Measurements from ENCODE around the gene HSD17B11.

HSD17B11 gene

DNA sequence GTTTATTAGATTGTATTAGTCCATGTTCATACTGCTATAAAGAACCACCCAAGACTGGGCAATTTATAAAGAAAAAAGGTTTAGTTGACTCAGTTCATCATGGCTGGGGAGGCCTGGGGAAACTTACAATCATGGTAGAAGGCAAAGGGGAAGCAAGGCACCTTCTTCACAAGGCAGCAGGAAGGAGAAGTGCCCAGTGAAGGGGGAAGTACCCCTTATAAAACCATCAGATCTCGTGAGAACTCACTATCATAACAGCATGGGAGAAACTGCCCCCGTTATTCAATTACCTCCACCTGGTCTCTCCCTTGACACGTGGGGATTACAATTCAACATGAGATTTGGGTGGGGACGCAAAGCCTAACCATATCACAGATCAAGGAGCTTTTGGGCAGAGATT lies 60.2 kb downstream of the HSD17B11 start:
- no peaks in the 10 kb centered on the region for H3K36me3 ChIP-seq
- peaks cover 7% of the 10 kb centered on the region for H3K9me3 ChIP-seq (ENCODE audit: severe bottlenecking)
- no peak for DNase-seq
- TF ChIP-seq, protein P1, sequence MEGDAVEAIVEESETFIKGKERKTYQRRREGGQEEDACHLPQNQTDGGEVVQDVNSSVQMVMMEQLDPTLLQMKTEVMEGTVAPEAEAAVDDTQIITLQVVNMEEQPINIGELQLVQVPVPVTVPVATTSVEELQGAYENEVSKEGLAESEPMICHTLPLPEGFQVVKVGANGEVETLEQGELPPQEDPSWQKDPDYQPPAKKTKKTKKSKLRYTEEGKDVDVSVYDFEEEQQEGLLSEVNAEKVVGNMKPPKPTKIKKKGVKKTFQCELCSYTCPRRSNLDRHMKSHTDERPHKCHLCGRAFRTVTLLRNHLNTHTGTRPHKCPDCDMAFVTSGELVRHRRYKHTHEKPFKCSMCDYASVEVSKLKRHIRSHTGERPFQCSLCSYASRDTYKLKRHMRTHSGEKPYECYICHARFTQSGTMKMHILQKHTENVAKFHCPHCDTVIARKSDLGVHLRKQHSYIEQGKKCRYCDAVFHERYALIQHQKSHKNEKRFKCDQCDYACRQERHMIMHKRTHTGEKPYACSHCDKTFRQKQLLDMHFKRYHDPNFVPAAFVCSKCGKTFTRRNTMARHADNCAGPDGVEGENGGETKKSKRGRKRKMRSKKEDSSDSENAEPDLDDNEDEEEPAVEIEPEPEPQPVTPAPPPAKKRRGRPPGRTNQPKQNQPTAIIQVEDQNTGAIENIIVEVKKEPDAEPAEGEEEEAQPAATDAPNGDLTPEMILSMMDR (IDR thresholded peaks at IDR 0.05; ENCODE audit: low read depth, low read length) = no peak
- H3K4me3 ChIP-seq (ENCODE audit: low read depth, low read length) = no peak overlapping the region
- H3K27me3 ChIP-seq (ENCODE audit: insufficient read depth, low read depth, severe bottlenecking) = no peaks in the 10 kb centered on the region
- no peak overlapping the region for H3K27ac ChIP-seq

DNA sequence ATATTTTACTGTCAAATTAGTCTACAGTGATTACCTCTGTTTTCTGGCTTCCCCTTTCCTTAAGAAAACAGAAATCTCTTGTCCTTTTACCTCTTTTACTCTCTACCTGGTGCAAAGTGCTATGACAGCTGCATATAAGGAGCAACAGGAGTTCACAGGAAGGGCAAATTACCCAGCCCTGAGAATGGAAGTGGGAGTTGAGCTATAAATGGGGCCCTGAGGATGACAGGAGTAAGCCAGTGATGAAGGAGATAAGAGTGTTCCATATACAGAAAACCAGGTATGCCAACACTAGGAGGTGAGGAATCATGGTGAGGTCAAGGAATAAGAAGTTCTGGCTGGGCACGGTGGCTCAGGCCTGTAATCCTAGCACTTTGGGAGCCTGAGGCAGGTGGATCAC lies 63.9 kb downstream of the HSD17B11 start:
- no peak overlapping the region for H3K27ac ChIP-seq
- no peak overlapping the region for H3K4me3 ChIP-seq (ENCODE audit: low read depth, low read length)
- H3K9me3 ChIP-seq (ENCODE audit: severe bottlenecking) = no peaks in the 10 kb centered on the region
- no peaks in the 10 kb centered on the region for H3K36me3 ChIP-seq
- TF ChIP-seq, protein P1 (IDR thresholded peaks at IDR 0.05; ENCODE audit: low read depth, low read length) = no peak
- DNase-seq = no peak
- H3K27me3 ChIP-seq (ENCODE audit: insufficient read depth, low read depth, severe bottlenecking) = no peaks in the 10 kb centered on the region

DNA sequence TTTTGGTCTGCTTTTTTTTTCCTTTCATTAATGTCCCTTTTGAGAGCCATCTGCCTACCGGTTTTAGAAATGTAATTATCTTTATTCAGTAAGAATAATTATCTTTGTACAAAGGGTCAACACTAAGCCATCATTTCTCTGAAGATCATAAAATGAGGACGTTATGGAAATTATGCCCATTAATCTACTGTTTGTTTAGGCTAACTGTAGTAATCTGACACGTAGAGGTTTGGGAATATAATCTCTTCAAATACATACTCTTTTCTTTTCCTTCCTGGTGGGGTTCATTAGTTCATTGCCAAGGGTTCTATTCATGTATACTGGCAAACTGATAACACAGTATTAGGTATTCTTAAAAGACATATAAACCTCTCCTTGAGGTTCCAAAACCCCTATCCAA lies 64.5 kb downstream of the HSD17B11 start:
- no peaks in the 10 kb centered on the region for H3K27me3 ChIP-seq (ENCODE audit: insufficient read depth, low read depth, severe bottlenecking)
- no peaks in the 10 kb centered on the region for H3K36me3 ChIP-seq
- H3K9me3 ChIP-seq (ENCODE audit: severe bottlenecking) = no peaks in the 10 kb centered on the region
- TF ChIP-seq, protein P1 (IDR thresholded peaks at IDR 0.05; ENCODE audit: low read depth, low read length) = no peak
- no peak overlapping the region for H3K27ac ChIP-seq
- no peak for DNase-seq
- no peak overlapping the region for H3K4me3 ChIP-seq (ENCODE audit: low read depth, low read length)

DNA sequence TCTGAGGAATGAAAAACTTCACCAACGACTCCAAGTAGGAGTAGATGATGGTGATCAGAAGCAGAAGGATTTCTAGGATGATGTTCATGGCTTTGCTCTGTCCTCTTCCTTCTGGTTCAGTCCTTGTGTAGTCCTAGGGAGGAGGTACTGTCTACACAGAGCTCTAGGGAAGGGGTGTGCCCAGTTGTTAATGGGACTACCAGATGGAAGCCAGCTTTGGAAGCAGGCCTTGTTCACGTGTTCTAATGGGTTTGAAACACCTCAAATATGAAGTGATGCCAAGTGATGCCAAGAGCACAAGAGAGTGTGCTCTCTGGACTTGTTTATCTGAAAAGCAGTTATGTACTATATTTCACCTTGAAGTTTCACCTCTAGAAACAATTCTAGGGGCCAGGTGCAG lies 68.2 kb downstream of the HSD17B11 start, which contains the start of gene HSD17B13:
Gene HSD17B13, minus strand, starts transcription at position 129 of the 400 bp plus-strand sequence. Its CDS starts 41 bp downstream, at position 88.
- no peak for DNase-seq
- Histone ChIP-seq H3K4me3 (ENCODE audit: low read depth, low read length) (no peak within 1 kb of the TSS), H3K36me3 (no peaks in the 10 kb centered on the region), H3K27ac (no peak within 1 kb of the TSS), H3K9me3 (ENCODE audit: severe bottlenecking) (no peaks in the 10 kb centered on the region), H3K27me3 (ENCODE audit: insufficient read depth, low read depth, severe bottlenecking) (no peaks in the 10 kb centered on the region)
- TF ChIP-seq, protein P1 (IDR thresholded peaks at IDR 0.05; ENCODE audit: low read depth, low read length) = no peak

DNA sequence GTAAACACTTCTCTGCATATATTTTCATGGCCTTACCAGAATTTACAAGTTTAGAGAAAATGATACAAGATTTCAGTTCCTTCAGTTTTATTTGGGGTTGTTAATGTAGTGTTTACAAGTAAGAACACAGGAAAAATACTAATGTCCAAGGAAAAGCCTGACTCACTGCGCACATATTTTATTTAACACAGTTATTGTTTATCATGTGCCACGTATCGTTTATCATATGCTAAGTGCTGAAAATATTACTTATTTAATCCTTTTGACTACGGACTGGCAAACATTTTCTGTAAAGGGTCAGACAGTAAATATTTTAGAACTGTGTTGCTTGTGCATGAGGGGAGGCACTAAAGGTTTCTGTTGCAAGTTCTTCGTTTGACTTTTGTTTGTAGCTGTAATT lies 69.1 kb downstream of the HSD17B11 start:
- Histone ChIP-seq H3K27ac (no peak overlapping the region), H3K9me3 (ENCODE audit: severe bottlenecking) (no peaks in the 10 kb centered on the region), H3K36me3 (no peaks in the 10 kb centered on the region), H3K27me3 (ENCODE audit: insufficient read depth, low read depth, severe bottlenecking) (no peaks in the 10 kb centered on the region), H3K4me3 (ENCODE audit: low read depth, low read length) (no peak overlapping the region)
- TF ChIP-seq, protein P1 (IDR thresholded peaks at IDR 0.05; ENCODE audit: low read depth, low read length) = no peak
- DNase-seq = no peak

DNA sequence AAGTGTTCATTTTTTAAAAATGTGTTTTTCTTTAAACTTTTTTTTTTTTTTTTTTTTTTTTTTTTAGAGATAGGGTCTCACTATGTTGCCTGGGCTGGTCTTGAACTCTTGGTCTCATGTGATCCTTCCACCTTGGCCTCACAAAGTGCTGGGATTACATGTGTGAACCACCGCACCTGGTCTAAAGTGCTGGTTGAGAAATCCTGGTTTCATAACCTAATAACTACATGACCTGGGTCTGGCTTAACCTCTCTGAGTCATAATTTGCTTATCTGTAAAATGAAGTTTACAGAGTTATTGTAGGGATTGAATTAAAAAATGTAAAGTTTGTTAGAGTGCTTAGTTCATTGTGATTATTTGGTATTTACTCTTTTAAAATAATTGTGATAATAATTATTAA lies 73.5 kb downstream of the HSD17B11 start:
- H3K36me3 ChIP-seq = no peaks in the 10 kb centered on the region
- H3K4me3 ChIP-seq (ENCODE audit: low read depth, low read length) = no peak overlapping the region
- H3K9me3 ChIP-seq (ENCODE audit: severe bottlenecking) = no peaks in the 10 kb centered on the region
- TF ChIP-seq, protein P1 (IDR thresholded peaks at IDR 0.05; ENCODE audit: low read depth, low read length) = no peak
- H3K27ac ChIP-seq = no peak overlapping the region
- DNase-seq = no peak
- no peaks in the 10 kb centered on the region for H3K27me3 ChIP-seq (ENCODE audit: insufficient read depth, low read depth, severe bottlenecking)
